ENCODE measurements around the gene ARFGAP1. TPM values are rescaled to one million over a fixed set of nuclear protein-coding genes. Genes with fewer than 3 reads are reported as not detected.

The ARFGAP1 gene
- total and polyA plus RNA-seq, 10 of the 15 experiments (the other 5 are each of a cell fraction or from before 2014, with no cell fraction given) = 0.45 to 79.9 (median 30.8) TPM

DNA sequence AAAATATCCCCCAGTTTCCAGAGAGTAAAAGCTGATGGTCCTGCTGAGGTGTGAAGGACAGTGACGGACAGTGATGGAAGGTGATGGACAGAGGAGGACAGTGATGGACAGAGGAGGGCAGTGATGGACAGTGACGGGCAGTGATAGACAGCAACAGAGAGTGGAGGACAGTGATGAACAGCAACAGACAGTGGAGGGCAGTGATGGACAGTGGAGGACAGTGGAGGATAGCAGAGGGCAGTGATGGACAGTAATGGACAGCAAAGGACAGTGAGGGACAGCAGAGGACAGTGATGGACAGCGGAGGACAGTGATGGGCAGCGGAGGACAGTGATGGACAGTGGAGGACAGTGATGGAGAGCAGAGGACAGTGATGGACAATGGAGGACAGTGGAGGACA, 15.7 kb upstream of the ARFGAP1 start:
- no peaks in the 10 kb centered on the region for H3K36me3 ChIP-seq (ENCODE audit: control insufficient read depth in 2 of 2, insufficient read depth in 2 of 2, low read length in 1 of 2)
- H4K20me1 ChIP-seq (ENCODE audit: control insufficient read depth, insufficient read depth) = no peaks in the 10 kb centered on the region
- DNase-seq (ENCODE audit: low read depth, low spot score) = no peak
- POLR2A ChIA-PET = no interaction called here
- H3K9ac ChIP-seq (ENCODE audit: control insufficient read depth, insufficient read depth, low read length) = no peak overlapping the region
- CTCF ChIA-PET = no interaction called here
- H3K4me1 ChIP-seq (ENCODE audit: control insufficient read depth, insufficient read depth, low read length) = no peaks in the 10 kb centered on the region
- in situ Hi-C loops (cut with MboI) = no loop called here
- H2AFZ ChIP-seq (ENCODE audit: control insufficient read depth, low read depth, low read length) = no peak overlapping the region
- no peaks in the 10 kb centered on the region for H3K79me2 ChIP-seq (ENCODE audit: control insufficient read depth, insufficient read depth, low read length)
- TF ChIP-seq, protein P1, sequence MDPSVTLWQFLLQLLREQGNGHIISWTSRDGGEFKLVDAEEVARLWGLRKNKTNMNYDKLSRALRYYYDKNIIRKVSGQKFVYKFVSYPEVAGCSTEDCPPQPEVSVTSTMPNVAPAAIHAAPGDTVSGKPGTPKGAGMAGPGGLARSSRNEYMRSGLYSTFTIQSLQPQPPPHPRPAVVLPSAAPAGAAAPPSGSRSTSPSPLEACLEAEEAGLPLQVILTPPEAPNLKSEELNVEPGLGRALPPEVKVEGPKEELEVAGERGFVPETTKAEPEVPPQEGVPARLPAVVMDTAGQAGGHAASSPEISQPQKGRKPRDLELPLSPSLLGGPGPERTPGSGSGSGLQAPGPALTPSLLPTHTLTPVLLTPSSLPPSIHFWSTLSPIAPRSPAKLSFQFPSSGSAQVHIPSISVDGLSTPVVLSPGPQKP (IDR thresholded peaks at IDR 0.05; ENCODE audit: low read depth, low read length) = no peak
- no peak for TF ChIP-seq SMAD5 (IDR thresholded peaks at IDR 0.05; ENCODE audit: low read depth)
- no peak for TF ChIP-seq NBN (IDR thresholded peaks at IDR 0.05)
- TF ChIP-seq MEF2B (IDR thresholded peaks at IDR 0.05; ENCODE audit: partially characterized antibody, poor library complexity, severe bottlenecking) = no peak
- TF ChIP-seq MYB (IDR thresholded peaks at IDR 0.05; ENCODE audit: borderline replicate concordance, low read depth, low read length) = no peak
- no peak overlapping the region for H3K27ac ChIP-seq (ENCODE audit: control insufficient read depth, insufficient read depth)
- RAD21 ChIA-PET (ENCODE audit: unreplicated experiment) = no interaction called here
- no TSS peak for BruUV-seq (replicated peaks)
- peaks cover 0 to 15% of the 10 kb centered on the region in 2 experiments for H3K27me3 ChIP-seq (replicated peaks in 1 of 2; ENCODE audit: control insufficient read depth in 2 of 2, insufficient read depth in 2 of 2, low read length in 1 of 2)
- ATAC-seq = no peak
- no peak for FAIRE-seq
- no peaks in the 10 kb centered on the region for H3K9me3 ChIP-seq (replicated peaks; ENCODE audit: control insufficient read depth, insufficient read depth, low read length)
- intact Hi-C loops (cut with micrococcal nuclease; ENCODE audit: unreplicated experiment) = no loop called here
- no peak overlapping the region for H3K4me2 ChIP-seq (ENCODE audit: control insufficient read depth, insufficient read depth)
- SMC1A ChIA-PET (ENCODE audit: uncharacterized antibody, unreplicated experiment) = no interaction called here
- 25% methylated on average over 4 of the region's 4 CpGs for WGBS (ENCODE audit: insufficient coverage, insufficient replicate concordance, low lambda C conversion rate, missing lambda C conversion rate)
- no peak overlapping the region for H3K4me3 ChIP-seq

DNA sequence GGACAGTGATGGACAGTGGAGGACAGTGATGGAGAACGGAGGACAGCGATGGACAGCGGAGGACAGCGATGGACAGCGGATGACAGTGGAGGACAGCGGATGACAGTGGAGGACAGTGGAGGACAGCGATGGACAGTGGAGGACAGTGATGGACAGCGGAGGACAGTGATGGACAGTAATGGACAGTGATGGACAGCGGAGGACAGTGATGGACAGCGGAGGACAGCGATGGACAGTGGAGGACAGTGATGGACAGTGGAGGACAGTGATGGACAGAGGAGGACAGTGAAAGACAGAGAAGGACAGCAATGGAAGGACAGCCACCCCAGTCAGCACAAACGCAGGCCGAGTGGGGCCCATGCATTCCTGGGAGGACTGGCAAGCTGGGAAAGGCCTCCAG, 15.0 kb upstream of the ARFGAP1 start:
- DNase-seq (ENCODE audit: low read depth, low spot score) = no peak
- TF ChIP-seq MEF2B (IDR thresholded peaks at IDR 0.05; ENCODE audit: partially characterized antibody, poor library complexity, severe bottlenecking) = no peak
- TF ChIP-seq, protein P2, sequence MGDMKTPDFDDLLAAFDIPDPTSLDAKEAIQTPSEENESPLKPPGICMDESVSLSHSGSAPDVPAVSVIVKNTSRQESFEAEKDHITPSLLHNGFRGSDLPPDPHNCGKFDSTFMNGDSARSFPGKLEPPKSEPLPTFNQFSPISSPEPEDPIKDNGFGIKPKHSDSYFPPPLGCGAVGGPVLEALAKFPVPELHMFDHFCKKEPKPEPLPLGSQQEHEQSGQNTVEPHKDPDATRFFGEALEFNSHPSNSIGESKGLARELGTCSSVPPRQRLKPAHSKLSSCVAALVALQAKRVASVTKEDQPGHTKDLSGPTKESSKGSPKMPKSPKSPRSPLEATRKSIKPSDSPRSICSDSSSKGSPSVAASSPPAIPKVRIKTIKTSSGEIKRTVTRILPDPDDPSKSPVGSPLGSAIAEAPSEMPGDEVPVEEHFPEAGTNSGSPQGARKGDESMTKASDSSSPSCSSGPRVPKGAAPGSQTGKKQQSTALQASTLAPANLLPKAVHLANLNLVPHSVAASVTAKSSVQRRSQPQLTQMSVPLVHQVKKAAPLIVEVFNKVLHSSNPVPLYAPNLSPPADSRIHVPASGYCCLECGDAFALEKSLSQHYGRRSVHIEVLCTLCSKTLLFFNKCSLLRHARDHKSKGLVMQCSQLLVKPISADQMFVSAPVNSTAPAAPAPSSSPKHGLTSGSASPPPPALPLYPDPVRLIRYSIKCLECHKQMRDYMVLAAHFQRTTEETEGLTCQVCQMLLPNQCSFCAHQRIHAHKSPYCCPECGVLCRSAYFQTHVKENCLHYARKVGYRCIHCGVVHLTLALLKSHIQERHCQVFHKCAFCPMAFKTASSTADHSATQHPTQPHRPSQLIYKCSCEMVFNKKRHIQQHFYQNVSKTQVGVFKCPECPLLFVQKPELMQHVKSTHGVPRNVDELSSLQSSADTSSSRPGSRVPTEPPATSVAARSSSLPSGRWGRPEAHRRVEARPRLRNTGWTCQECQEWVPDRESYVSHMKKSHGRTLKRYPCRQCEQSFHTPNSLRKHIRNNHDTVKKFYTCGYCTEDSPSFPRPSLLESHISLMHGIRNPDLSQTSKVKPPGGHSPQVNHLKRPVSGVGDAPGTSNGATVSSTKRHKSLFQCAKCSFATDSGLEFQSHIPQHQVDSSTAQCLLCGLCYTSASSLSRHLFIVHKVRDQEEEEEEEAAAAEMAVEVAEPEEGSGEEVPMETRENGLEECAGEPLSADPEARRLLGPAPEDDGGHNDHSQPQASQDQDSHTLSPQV (IDR thresholded peaks at IDR 0.05) = no peak
- no peak for TF ChIP-seq NR2C1 (IDR thresholded peaks at IDR 0.05)
- TF ChIP-seq, protein P3, sequence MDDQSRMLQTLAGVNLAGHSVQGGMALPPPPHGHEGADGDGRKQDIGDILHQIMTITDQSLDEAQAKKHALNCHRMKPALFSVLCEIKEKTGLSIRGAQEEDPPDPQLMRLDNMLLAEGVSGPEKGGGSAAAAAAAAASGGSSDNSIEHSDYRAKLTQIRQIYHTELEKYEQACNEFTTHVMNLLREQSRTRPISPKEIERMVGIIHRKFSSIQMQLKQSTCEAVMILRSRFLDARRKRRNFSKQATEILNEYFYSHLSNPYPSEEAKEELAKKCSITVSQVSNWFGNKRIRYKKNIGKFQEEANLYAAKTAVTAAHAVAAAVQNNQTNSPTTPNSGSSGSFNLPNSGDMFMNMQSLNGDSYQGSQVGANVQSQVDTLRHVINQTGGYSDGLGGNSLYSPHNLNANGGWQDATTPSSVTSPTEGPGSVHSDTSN (IDR thresholded peaks at IDR 0.05; ENCODE audit: insufficient replicate concordance, low read depth, low read length) = no peak
- TF ChIP-seq IRF4 (IDR thresholded peaks at IDR 0.05; ENCODE audit: low read depth, low read length) = no peak
- no peak for TF ChIP-seq NR2F1 (conservative IDR thresholded peaks at IDR 0.05)
- TF ChIP-seq FOXK2 (IDR thresholded peaks at IDR 0.05) = no peak

More for the DNA sequence above, 15.0 kb upstream of the ARFGAP1 start:
- Histone ChIP-seq H3K9ac (ENCODE audit: control insufficient read depth, insufficient read depth, low read length) (no peak overlapping the region), H2AFZ (ENCODE audit: control insufficient read depth, low read depth, low read length) (no peak overlapping the region), H3K4me3 (no peak overlapping the region), H3K4me1 (ENCODE audit: control insufficient read depth, insufficient read depth, low read length) (no peaks in the 10 kb centered on the region), H3K79me2 (ENCODE audit: control insufficient read depth, insufficient read depth, low read length) (no peaks in the 10 kb centered on the region), H4K20me1 (ENCODE audit: control insufficient read depth, insufficient read depth) (no peaks in the 10 kb centered on the region), H3K27ac (ENCODE audit: control insufficient read depth, insufficient read depth) (no peak overlapping the region), H3K27me3 (replicated peaks in 1 of 2; ENCODE audit: control insufficient read depth in 2 of 2, insufficient read depth in 2 of 2, low read length in 1 of 2) (peaks cover 0 to 13% of the 10 kb centered on the region in 2 experiments; a peak in 3 of 4 replicates), H3K4me2 (ENCODE audit: control insufficient read depth, insufficient read depth) (no peak overlapping the region), H3K36me3 (ENCODE audit: control insufficient read depth in 2 of 2, insufficient read depth in 2 of 2, low read length in 1 of 2) (no peaks in the 10 kb centered on the region), H3K9me3 (replicated peaks; ENCODE audit: control insufficient read depth, insufficient read depth, low read length) (no peaks in the 10 kb centered on the region)
- no peak for ATAC-seq
- FAIRE-seq = no peak
- RAD21 ChIA-PET (ENCODE audit: unreplicated experiment) = no interaction called here
- SMC1A ChIA-PET (ENCODE audit: uncharacterized antibody, unreplicated experiment) = no interaction called here
- in situ Hi-C loops (cut with MboI) (no loop called here), intact Hi-C loops (cut with micrococcal nuclease; ENCODE audit: unreplicated experiment) (no loop called here)
- no TSS peak for BruUV-seq (replicated peaks)
- CTCF ChIA-PET = no interaction called here
- 70% methylated on average over 12 of the region's 13 CpGs for WGBS (ENCODE audit: insufficient coverage, insufficient replicate concordance, low lambda C conversion rate, missing lambda C conversion rate)
- POLR2A ChIA-PET = no interaction called here

Measured in GM12878 (cell line).